ENCODE data around the gene MORF4L1.
"Not testable (repeated sequence)": the region's sequence is repeated elsewhere in the genome, so short reads cannot be mapped to it uniquely, and the experiment has no call there.

MORF4L1 gene

GRCh38 chr15:78895471-78895870 lies 22.8 kb downstream of the MORF4L1 start:
- no peak overlapping the region for H3K4me3 ChIP-seq (ENCODE audit: low read depth, low read length)
- no peak for DNase-seq (ENCODE audit: low read depth)
- TF ChIP-seq, protein P1, sequence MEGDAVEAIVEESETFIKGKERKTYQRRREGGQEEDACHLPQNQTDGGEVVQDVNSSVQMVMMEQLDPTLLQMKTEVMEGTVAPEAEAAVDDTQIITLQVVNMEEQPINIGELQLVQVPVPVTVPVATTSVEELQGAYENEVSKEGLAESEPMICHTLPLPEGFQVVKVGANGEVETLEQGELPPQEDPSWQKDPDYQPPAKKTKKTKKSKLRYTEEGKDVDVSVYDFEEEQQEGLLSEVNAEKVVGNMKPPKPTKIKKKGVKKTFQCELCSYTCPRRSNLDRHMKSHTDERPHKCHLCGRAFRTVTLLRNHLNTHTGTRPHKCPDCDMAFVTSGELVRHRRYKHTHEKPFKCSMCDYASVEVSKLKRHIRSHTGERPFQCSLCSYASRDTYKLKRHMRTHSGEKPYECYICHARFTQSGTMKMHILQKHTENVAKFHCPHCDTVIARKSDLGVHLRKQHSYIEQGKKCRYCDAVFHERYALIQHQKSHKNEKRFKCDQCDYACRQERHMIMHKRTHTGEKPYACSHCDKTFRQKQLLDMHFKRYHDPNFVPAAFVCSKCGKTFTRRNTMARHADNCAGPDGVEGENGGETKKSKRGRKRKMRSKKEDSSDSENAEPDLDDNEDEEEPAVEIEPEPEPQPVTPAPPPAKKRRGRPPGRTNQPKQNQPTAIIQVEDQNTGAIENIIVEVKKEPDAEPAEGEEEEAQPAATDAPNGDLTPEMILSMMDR (IDR thresholded peaks at IDR 0.05; ENCODE audit: control insufficient read depth, extremely low read depth, insufficient read depth), result no peak

DNA sequence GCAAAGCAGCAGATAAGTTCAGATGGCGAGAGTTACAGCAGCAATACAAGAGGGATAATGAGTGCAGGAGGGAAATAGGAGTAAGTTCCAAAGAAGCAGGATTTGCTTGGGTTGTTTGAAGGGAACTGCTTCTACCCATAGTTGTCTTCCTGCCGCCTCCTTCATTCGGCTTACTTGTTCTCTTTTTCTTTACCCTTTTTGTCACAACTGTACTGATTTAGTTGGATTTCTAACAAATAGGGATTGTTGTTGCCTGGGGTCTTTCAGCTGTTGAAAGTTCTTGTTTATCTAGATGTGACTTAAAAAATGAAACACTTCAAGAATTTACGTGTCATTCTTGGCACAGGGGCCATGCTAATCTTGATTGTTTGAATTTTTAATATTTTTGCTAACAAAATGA lies 25.9 kb downstream of the MORF4L1 start:
- TF ChIP-seq, protein P1 (IDR thresholded peaks at IDR 0.05; ENCODE audit: control insufficient read depth, extremely low read depth, insufficient read depth), result no peak
- H3K4me3 ChIP-seq (ENCODE audit: low read depth, low read length), result no peak overlapping the region
- DNase-seq (ENCODE audit: low read depth), result no peak

GRCh38 chr15:78900819-78901533 lies 28.3 kb downstream of the MORF4L1 start:
- not testable (repeated sequence) for DNase-seq (ENCODE audit: low read depth); H3K4me3 ChIP-seq (ENCODE audit: low read depth, low read length)

GRCh38 chr15:78902281-78903032 lies 29.8 kb downstream of the MORF4L1 start:
- not testable (repeated sequence) for DNase-seq (ENCODE audit: low read depth); H3K4me3 ChIP-seq (ENCODE audit: low read depth, low read length)

- no peak overlapping the region for H3K4me3 ChIP-seq (ENCODE audit: low read depth, low read length)
- DNase-seq (ENCODE audit: low read depth), result no peak
- TF ChIP-seq, protein P1 (IDR thresholded peaks at IDR 0.05; ENCODE audit: control insufficient read depth, extremely low read depth, insufficient read depth), result no peak
Measured at GRCh38 chr15:78904599-78905358, 32.1 kb downstream of the MORF4L1 start.

- no peak overlapping the region for H3K4me3 ChIP-seq (ENCODE audit: low read depth, low read length)
- TF ChIP-seq, protein P1 (IDR thresholded peaks at IDR 0.05; ENCODE audit: control insufficient read depth, extremely low read depth, insufficient read depth), result no peak
- DNase-seq (ENCODE audit: low read depth), result no peak
Measured at GRCh38 chr15:78906316-78906620, 33.6 kb downstream of the MORF4L1 start.

DNA sequence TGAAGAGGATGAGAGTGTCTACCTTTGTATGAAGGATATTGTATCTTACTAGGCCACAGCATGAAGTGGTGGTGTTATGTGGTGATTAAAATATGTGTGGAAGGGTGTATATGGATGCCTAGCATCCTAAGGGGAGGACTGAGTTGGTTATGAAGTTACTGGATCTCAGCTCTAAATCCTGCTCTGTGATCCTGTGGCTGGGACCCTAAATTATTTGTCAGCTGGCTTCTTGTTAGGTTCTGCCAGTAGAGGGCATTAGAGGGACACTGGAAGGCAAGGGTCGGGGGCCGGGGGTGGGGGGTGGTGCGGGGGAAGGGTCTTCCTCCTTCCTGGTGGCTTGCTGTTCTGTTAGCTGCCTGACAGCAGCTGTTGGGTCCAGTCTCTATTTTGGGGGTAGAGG lies 34.9 kb downstream of the MORF4L1 start:
- no peak for DNase-seq (ENCODE audit: low read depth)
- TF ChIP-seq, protein P1 (IDR thresholded peaks at IDR 0.05; ENCODE audit: control insufficient read depth, extremely low read depth, insufficient read depth), result peak; percentile 42
- H3K4me3 ChIP-seq (ENCODE audit: low read depth, low read length), result no peak overlapping the region
